KOPT-K1 (cell line): ENCODE results near the gene TTC13.
A peak's percentile ranks its signal among the peaks of the same experiment; 100 is the strongest.

ENCODE experiments used
- H3K27ac ChIP-seq: fragments of 200-600 bp; sonication (generic); 2 replicates; pipeline ENCODE4 v1.5.1; 2016; ENCODE audit warnings: antibody characterized with exemption, mild to moderate bottlenecking, low read depth, low read length; ENCODE audit not compliant: poor library complexity, severe bottlenecking
- H3K36me3 ChIP-seq: fragments of 200-600 bp; sonication (generic); 2 replicates; pipeline ENCODE4 v1.5.1; 2017; ENCODE audit warnings: antibody characterized with exemption, mild to moderate bottlenecking, low read length, moderate library complexity; ENCODE audit not compliant: insufficient read depth
- H3K9me3 ChIP-seq: fragments of 200-600 bp; sonication (generic); 2 replicates; pipeline ENCODE4 v1.5.1; 2017; ENCODE audit warnings: antibody characterized with exemption, low read length, mild to moderate bottlenecking; ENCODE audit not compliant: insufficient read depth, poor library complexity, severe bottlenecking

TTC13 gene

DNA sequence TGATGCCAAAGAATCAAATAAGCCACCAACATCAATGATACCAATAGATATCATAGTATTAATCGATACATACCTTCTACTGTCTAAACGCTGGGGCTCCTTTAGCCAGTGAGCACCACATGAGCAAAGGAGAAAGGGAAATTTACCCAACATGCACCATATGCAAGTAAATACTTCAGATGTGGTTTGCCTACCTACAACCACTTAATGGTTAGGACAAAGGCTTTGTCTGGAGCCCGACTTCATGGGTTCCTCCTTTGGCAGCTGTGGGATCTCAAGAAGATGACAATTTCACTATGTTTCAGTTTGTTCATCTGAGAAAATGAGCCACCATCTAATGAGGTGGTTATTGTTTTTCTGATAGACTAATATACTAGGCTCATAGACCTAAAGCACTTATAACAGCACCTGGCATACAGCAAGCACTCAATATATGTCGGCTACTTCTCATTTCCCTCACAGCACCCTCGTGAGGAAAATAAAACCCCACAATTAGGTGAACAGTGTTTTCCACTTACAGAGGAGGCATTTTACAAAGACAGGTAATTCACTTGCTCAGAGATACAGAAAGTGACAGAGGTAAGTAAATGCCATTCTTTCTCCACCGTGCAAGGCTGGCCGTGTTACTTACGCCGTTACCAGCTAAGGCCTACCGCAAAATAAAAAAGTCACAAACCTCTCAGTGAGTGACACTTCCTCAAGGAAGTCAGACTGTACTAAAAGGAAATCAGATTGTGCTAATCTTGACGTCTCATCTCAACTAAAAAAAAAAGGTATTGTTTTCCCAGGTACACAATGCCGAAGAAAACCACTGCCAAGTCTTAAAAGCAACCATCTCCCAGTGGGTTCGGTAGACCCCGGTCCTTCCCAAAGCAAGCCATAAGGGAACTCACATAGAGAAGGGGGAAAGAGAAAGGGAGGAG is 1.6 kb downstream of the TTC13 start:
- Histone ChIP-seq H3K9me3 (no peaks in the 10 kb centered on the region), H3K36me3 (peaks cover 27% of the 10 kb centered on the region), H3K27ac (peak overlapping the region; percentile 75)

DNA sequence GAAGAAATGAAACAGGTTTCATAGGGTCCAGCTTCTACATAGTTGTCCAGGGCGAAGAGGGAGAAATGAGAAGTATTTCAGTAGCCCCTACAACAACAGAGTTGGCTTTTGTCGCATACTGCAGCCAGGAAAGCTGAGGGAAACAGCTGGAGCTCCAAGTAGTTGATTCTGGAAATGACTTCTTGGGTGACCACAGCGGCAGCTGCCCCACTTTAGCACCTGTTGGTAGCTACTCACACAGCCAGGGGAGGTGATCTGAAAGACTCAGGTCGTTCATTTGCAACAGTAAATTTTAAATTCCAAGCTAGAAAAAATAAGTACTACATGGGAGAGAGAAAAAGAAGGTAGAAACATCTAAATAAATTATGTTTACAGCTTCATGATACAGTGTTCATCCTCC is 2.3 kb downstream of the TTC13 start:
- Histone ChIP-seq H3K27ac (peak overlapping the region; percentile 75), H3K36me3 (peaks cover 20% of the 10 kb centered on the region), H3K9me3 (no peaks in the 10 kb centered on the region)

DNA sequence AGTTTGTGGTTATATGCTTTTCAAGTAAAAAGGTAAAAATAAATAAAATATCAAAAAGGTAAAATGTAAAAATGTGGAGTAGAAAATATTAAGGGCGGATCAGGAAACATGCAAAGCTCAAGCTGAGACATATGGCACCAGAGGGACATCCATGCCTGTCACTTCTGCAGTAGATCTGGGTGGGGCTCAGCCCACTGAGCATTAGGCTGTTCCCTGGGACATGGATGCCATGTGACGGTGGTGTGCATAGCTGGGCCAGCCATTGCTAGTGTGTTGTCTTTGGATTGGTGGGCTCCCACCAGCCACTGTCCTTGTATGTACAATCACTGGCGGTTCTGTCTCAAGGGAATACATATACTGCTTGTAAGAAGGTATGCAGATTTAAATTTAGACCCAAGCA is 3.0 kb downstream of the TTC13 start:
- Histone ChIP-seq H3K9me3 (no peaks in the 10 kb centered on the region), H3K36me3 (peaks cover 13% of the 10 kb centered on the region), H3K27ac (no peak overlapping the region)

DNA sequence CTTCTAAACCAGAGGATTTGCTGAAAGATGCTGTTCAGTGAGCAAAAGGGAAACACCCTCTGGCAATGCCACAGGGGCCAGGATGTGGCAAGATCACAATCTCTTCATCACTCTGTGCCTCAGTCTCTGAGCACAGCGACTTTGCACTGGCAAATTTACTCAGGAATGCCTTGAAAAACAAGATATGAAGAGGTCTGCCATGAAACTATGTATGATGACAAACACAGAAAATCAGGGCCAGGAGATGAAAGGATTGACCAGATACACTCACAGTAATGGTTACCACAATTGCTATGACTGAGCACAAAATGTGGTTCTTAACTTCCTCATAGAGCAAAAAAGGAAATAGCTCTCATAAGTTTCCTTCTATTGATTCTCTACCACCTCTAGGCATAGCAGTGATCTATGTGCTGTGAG is 5.8 kb downstream of the TTC13 start:
- H3K9me3 ChIP-seq = no peaks in the 10 kb centered on the region
- peak overlapping the region; percentile 23 for H3K27ac ChIP-seq
- H3K36me3 ChIP-seq = peaks cover 10% of the 10 kb centered on the region

DNA sequence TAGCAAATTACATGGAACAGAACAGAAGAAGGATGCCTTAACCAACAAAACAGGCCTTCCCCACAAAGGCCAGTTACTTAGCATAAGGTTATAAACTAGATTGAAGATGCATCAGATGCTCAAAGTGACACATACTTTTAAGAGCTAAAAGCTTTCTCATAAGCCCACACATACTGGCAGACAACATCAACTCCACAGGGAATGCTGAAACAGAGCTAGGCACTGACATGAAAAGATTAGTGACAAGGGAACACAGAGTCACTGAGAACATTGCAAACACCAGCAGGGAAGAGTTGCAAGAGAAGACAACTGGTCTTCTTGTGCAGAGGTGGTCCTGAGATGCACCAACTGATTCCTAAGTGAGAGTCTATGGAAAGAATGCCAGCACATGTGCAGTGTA is 6.9 kb downstream of the TTC13 start:
- H3K27ac ChIP-seq = no peak overlapping the region
- peaks cover 10% of the 10 kb centered on the region for H3K36me3 ChIP-seq
- no peaks in the 10 kb centered on the region for H3K9me3 ChIP-seq

DNA sequence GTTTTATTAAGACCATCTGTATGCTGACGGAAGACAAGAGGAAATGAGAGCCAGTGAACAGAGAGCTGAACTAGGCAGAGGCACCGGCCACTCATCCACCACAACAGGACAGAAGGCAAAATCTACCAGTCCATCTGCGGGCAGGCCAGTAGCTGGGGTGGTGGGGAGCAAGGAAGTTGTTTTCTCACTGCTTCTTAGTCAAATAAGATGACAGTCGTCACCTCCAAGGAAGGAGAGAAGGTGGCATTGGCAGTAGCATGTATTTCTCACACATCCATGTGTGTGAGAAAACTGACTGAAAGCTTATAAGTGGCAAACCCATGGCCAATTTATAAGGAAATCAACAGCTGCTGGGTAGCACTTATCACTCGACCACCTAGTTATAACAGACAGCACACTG is 8.2 kb downstream of the TTC13 start:
- H3K9me3 ChIP-seq = no peaks in the 10 kb centered on the region
- no peaks in the 10 kb centered on the region for H3K36me3 ChIP-seq
- H3K27ac ChIP-seq = no peak overlapping the region

DNA sequence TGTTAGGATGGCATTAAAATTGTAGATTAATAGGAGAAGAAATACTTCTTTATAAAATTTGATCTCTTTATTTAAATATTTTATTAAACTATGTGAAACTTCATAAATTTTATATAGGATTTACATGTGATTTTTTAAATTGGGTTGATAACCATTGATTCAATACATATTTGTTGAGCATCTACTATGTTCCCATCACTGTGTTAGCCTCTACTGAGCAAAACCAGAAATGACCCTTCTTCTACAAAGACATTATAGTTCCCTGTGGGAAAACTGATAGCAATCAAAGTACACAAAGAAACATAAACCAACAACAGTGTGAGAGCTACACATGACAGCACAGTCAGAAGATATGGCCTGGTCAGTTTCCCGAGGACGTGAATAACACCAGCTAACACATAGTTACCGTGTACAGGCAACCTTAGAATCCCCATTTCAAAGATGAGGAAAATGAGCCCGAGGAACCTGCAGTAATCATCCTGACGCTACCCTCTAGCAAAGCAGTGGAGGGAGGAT is 12.2 kb downstream of the TTC13 start:
- H3K27ac ChIP-seq = no peak overlapping the region
- no peaks in the 10 kb centered on the region for H3K36me3 ChIP-seq
- H3K9me3 ChIP-seq = no peaks in the 10 kb centered on the region

DNA sequence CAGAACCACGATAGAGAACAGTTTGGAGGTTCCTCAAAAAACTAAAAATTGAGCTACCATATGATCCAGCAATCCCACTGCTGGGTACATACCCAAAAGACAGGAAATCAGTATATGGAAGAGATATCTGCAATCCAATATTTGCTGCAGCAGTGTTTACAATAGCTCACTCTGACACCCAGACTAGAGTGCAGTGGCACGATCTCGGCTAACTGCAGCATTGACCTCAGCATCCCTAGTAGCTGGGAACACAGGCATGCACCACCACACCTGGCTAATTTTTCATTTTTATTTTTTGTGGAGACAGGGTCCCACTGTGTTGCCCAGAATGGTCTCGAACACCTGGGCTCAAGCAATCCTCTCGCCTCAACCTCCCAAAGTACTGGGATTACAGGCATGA is 13.1 kb downstream of the TTC13 start:
- H3K27ac ChIP-seq = no peak overlapping the region
- H3K9me3 ChIP-seq = no peaks in the 10 kb centered on the region
- H3K36me3 ChIP-seq = no peaks in the 10 kb centered on the region

DNA sequence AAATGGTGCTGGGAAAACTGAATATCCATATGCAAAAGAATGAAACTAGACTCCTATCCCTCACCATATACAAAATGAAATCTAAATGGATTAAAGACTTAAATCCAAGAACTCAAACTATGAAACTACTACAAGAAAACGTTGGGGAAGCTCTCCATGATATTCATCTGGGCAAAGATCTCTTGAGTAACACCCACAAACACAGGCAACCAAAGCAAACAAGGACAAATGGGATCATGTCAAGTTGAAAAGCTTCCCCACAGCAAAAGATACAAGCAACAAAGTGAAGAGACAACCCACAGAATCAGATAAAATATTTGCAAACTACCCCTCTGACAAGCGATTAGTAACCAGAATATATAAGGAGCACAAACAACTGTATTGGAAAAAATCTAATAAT is 13.8 kb downstream of the TTC13 start:
- Histone ChIP-seq H3K36me3 (no peaks in the 10 kb centered on the region), H3K9me3 (no peaks in the 10 kb centered on the region), H3K27ac (no peak overlapping the region)

DNA sequence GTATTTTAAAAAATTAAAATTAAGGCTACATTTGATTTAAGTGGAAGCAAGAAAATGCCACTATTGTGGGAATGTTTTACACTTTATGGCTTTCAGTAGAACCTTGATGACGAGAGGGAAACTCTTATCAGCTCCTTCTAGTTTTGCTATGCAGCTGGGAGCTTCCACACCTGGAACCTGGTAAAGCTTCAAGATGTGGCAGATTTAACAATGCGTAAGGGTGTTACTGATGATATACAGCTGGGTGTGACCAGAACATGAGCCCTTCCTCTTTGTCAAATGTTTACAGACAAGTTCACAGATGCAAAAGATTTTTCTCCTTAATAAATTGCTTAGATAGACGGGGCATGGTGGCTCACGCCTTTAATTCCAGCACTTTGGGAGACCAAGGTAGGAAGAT is 20.3 kb downstream of the TTC13 start:
- Histone ChIP-seq H3K9me3 (no peaks in the 10 kb centered on the region), H3K27ac (no peak overlapping the region), H3K36me3 (peaks cover 35% of the 10 kb centered on the region)

DNA sequence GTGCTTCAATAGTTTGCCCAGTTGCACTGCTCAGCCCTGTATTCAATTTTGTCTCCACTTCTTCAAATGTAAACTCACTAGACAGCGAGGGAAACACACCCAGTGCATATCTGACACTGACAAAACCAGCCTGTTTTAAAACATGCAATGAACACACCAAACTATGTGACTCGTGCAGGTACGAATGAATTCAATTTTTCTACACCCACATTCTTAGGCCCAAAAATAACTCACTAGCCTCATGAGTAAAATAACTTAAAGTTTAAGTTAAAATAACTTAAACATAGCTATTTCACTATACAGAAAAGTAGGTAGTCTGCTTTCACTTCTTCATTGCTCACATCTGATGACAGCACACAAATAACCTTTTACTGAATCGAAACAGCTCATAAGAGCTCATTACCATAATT is 21.1 kb downstream of the TTC13 start:
- Histone ChIP-seq H3K9me3 (no peaks in the 10 kb centered on the region), H3K27ac (no peak overlapping the region), H3K36me3 (peaks cover 38% of the 10 kb centered on the region)

DNA sequence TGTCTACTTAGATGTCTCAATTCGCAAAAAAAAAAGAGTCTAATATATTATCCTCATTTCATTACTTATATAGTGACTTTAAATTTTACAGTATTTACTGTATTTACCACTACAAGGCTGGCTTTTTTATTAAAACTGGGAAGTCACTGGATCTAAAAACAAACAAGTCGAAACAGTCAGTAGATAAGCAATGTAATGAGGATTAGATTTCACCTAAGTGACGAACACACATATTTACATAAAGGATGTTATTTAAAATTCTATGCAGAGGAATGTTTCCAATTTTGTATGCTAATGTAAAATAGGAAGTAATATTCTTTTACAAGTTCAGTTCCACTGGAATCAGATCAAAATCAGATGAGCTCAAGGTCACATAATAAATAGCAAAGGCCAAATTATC is 28.3 kb downstream of the TTC13 start:
- Histone ChIP-seq H3K36me3 (peaks cover 31% of the 10 kb centered on the region), H3K27ac (no peak overlapping the region), H3K9me3 (no peaks in the 10 kb centered on the region)

DNA sequence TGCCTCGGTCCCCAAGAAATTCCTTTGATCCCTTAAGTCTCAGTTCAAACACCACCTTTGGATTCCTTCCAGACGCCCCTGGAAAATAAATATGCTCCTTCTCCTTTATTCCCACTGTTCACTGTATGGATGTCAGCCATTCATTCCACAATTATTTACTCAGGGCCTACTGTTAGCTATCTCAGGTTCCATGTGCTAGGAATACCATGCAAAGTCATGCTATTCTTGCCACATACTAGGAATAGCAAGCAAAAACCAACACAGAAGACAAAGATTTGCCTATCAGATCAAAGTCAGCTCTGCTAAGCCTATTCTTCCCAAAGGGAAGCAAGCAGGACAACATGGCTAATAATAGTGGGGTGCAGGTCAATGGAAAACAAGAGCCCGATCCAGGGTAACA is 29.8 kb downstream of the TTC13 start:
- Histone ChIP-seq H3K9me3 (no peaks in the 10 kb centered on the region), H3K27ac (no peak overlapping the region), H3K36me3 (peaks cover 30% of the 10 kb centered on the region)

DNA sequence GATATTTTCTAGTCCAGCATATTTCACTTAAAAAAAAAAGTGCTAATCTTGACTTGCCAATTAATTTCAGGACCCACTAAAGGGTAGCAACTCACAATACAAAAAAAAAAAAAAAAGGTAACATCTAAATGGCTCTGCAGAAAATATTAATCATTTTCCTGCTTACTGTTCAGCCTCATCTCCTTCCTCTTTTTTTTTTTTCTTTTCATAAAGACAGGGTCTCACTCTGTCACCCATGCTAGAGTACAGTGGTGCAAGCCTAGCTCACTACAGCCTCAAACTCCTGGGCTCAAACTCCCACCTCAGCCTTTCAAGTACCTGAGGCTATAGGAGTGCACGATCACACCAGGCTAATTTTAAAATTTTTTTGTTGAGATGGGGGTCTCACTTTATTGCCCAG is 30.4 kb downstream of the TTC13 start:
- Histone ChIP-seq H3K27ac (no peak overlapping the region), H3K36me3 (peaks cover 29% of the 10 kb centered on the region; the same call in 1 of the 2 replicates), H3K9me3 (no peaks in the 10 kb centered on the region)

DNA sequence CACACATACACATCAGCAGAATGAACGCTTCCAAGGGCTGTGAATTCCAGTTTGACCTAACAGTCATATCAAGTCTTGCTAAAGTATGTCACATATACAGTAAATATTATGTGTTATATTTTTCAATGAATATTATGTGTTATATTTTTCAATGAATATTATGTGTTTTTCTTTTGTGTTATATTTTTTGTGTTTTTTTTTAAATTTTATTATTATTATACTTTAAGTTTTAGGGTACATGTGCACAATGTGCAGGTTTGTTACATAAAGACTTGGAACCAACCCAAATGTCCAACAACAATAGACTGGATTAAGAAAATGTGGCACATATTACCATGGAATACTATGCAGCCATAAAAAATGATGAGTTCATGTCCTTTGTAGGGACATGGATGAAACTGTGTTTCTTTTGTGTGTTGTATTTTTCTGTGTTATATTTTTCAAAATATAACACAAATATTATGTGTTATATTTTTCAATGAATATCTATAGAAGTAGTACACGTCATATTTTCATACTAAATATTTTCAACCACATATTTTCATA is 35.5 kb downstream of the TTC13 start:
- Histone ChIP-seq H3K27ac (no peak overlapping the region), H3K9me3 (no peaks in the 10 kb centered on the region), H3K36me3 (peaks cover 16% of the 10 kb centered on the region; the same call in 1 of the 2 replicates)

DNA sequence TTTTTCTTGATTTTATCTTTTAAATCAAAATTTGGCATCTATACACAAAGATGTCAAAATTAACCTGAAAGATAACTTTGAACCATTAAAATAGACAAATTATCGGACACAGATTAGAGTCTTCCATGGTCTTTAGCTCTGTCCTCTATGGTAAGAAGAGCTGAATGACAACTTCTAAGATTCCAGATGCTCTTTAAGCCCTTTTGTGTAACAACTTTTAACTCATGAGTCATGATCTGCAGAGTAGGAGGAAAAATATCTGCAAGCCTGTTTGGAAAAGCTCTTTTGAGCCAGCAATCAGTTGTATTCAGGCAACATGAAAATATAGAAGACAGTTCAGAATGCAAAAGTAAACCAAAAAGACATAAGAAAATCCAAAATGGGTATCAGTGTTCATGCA is 37.8 kb downstream of the TTC13 start:
- Histone ChIP-seq H3K36me3 (peaks cover 16% of the 10 kb centered on the region; the same call in 1 of the 2 replicates), H3K27ac (no peak overlapping the region), H3K9me3 (no peaks in the 10 kb centered on the region)
